ENCODE results near the gene TPCN2.

Gene TPCN2

DNA sequence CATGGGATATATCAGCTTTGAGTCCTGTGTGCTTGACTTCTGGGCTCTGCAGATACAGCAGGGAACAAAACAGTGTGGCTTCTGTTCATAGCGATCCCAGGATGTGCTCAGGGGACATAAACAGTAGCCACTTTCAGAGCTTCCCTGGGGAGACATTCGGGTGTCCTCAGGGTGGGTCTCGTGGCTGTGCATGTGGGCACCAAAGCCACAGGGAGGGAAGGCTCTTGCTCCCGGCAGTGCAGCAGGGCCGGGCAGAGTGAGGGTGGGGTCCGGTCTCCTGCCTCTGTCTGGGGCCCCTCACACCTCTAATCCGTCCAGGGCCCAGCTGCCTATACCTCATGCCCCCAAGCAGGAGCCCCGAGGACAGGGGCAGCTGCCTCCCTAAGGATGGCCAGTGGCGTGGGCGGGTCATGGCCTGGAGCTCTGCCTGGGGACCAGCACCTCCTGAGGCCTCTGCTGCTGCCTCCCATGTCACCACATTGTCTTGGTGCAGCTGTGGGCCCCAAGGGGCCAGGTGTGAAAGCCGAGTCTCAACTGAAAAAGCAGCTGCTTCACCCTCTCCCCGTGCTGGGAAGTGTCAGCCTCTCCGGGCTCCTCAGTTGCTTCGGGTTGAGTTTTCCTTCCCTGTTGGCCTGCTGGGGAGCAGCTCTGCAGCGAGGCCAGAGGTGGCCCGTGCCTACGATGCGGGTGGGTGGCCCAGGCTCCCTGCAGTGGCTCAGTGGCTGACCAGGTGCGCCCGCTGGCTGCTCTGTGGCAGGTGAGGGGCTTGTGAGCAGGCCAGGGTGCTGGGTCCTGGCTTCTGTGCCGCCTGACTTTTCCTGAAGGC is 3.8 kb downstream of the TPCN2 start:
- DNase-seq (ENCODE audit: extremely low read depth, low read depth): no peak
- TF ChIP-seq, protein P1, sequence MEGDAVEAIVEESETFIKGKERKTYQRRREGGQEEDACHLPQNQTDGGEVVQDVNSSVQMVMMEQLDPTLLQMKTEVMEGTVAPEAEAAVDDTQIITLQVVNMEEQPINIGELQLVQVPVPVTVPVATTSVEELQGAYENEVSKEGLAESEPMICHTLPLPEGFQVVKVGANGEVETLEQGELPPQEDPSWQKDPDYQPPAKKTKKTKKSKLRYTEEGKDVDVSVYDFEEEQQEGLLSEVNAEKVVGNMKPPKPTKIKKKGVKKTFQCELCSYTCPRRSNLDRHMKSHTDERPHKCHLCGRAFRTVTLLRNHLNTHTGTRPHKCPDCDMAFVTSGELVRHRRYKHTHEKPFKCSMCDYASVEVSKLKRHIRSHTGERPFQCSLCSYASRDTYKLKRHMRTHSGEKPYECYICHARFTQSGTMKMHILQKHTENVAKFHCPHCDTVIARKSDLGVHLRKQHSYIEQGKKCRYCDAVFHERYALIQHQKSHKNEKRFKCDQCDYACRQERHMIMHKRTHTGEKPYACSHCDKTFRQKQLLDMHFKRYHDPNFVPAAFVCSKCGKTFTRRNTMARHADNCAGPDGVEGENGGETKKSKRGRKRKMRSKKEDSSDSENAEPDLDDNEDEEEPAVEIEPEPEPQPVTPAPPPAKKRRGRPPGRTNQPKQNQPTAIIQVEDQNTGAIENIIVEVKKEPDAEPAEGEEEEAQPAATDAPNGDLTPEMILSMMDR (IDR thresholded peaks at IDR 0.05; ENCODE audit: low read depth, low read length, missing control alignments): no peak
- no peak overlapping the region for H3K4me3 ChIP-seq (replicated peaks; ENCODE audit: low read depth, low read length)

DNA sequence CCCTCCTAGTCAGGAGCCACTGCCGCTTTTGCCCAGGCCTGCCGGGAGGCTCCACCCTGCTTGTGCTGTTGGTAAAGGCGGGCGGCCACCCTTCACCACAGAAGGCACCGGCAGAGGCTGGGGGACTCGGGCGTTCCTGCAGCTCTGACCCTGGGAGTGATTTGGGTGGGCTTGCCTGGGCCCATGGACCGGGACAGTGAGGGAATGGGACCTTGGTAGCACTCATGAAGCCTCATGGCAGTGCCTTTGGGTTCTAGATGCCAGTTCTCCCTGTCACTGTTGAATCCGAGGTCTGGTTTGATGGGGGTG is 4.4 kb downstream of the TPCN2 start:
- no peak for DNase-seq (ENCODE audit: extremely low read depth, low read depth)
- H3K4me3 ChIP-seq (replicated peaks; ENCODE audit: low read depth, low read length): no peak overlapping the region
- TF ChIP-seq, protein P1 (IDR thresholded peaks at IDR 0.05; ENCODE audit: low read depth, low read length, missing control alignments): no peak

- no peak overlapping the region for H3K4me3 ChIP-seq (replicated peaks; ENCODE audit: low read depth, low read length)
- DNase-seq (ENCODE audit: extremely low read depth, low read depth): no peak
- TF ChIP-seq, protein P1 (IDR thresholded peaks at IDR 0.05; ENCODE audit: low read depth, low read length, missing control alignments): no peak
Observed at GRCh38 chr11:69053546-69054396, 5.0 kb downstream of the TPCN2 start.

DNA sequence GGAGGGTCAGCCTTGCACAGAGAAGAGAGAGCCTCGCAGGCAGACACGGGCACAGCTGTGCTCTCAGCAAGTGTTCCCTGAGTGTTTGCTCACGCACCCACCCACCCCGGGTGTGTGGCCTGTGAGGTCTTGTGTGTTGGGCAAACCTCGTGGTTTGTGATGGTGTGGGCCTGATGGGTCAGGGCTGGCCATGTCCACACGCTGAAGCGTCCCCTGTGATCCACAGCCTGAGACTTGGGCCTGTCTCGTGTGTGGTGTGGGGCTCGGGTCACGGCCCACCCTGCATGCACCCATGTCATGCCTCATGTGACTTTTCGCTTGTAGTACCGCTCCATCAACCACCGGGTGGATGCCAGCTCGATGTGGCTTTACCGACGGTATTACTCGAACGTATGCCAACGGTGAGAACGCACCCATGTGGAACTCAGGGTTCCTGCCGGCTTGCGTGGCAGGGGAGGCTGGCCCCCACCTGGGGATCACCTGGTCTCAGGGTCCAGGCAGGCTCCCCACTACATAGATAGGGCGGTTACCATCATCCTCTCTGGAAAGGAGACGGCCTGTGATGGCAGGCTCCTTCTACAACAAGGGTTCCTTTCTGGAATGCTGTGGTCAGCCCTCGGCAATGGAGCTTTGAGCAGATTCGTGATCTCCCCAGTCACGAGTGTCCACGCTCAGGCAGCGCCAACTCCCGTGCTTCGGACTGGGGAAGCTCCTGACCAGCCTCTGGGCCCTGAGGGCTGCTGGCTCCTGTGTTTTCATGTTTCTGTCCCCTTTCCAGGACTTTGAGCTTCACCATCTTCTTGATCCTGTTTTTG is 5.9 kb downstream of the TPCN2 start:
- TF ChIP-seq, protein P1 (IDR thresholded peaks at IDR 0.05; ENCODE audit: low read depth, low read length, missing control alignments): no peak
- no peak overlapping the region for H3K4me3 ChIP-seq (replicated peaks; ENCODE audit: low read depth, low read length)
- no peak for DNase-seq (ENCODE audit: extremely low read depth, low read depth)

DNA sequence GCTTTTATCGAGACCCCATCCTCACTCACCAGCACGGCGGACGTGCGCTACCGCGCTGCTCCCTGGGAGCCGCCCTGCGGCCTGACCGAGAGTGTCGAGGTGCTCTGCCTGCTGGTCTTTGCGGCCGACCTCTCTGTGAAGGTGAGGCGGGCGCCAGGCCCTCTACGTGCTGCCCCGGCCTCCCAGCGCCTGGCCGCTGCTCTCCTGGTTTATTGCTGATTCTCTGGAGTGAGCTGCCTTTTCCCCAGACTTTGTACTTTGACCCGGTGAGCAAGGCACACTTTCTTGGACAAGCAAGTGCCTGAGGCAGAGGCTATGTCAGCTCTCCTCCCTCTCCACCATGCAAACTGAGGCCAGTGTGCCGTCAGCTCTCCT is 6.5 kb downstream of the TPCN2 start:
- TF ChIP-seq, protein P1 (IDR thresholded peaks at IDR 0.05; ENCODE audit: low read depth, low read length, missing control alignments): no peak
- no peak overlapping the region for H3K4me3 ChIP-seq (replicated peaks; ENCODE audit: low read depth, low read length)
- no peak for DNase-seq (ENCODE audit: extremely low read depth, low read depth)

DNA sequence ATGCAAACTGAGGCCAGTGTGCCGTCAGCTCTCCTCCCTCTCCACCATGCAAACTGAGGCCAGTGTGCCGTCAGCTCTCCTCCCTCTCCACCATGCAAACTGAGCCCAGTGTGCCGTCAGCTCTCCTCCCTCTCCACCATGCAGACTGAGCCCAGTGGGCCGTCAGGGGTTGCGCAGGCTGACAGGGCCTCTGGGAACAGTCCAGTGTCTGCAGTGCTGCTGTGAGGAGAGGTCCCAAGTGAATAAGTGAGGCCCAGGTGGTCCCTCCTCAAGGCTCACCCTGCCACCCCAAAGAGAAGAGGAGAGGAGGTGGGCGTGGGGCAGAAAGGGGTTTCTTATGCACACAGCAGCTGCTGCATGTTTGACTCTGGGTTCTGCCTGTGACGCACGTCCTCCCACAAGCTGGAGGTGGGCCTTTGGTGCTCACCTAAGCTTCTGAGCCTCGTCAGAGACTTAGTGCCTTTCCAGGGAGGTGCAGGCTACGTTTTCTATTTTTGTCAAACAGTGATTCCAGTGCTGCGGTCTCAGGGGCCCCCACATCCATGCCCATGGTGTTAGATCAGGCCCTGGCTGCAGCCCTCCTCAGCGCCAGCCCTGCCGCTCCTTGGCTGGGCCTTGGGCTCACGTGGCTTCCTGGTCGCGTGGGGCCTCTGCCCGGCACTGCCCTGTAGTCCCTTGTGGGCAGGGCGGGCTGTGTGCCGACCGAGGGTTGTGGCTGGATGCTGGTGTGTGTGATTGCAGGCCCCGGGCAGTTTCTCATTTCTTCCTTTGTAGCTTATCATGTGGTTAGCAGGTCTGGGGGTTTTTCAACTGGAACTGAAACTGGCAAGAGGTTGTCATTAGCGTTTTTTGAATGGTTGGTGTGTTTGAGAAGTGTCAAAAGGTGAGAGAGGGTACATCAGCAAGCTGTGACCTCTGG is 7.1 kb downstream of the TPCN2 start:
- TF ChIP-seq, protein P1 (IDR thresholded peaks at IDR 0.05; ENCODE audit: low read depth, low read length, missing control alignments): no peak
- DNase-seq (ENCODE audit: extremely low read depth, low read depth): no peak
- no peak overlapping the region for H3K4me3 ChIP-seq (replicated peaks; ENCODE audit: low read depth, low read length)
